Loucy (cell line): ENCODE data around the gene SELENOI.
"Not testable (repeated sequence)": the region's sequence is repeated elsewhere in the genome, so short reads cannot be mapped to it uniquely, and the experiment has no call there.

Experiments used
- H2AFZ ChIP-seq: fragments of 200-600 bp; sonication (generic); 2 replicates; pipeline ENCODE4 v1.6.0; 2016; ENCODE audit warnings: antibody characterized with exemption, mild to moderate bottlenecking, low read length, moderate library complexity
- H3F3A ChIP-seq: fragments of 200-600 bp; 2 replicates; pipeline ENCODE4 v1.6.0; 2016; ENCODE audit warnings: antibody characterized with exemption, low read depth, mild to moderate bottlenecking
- H3K27me3 ChIP-seq: fragments of 200-600 bp; sonication (generic); 2 replicates; pipeline ENCODE4 v1.6.1; 2014; ENCODE audit warnings: low read length, mild to moderate bottlenecking; ENCODE audit not compliant: insufficient read depth, poor library complexity, severe bottlenecking
- H3K36me3 ChIP-seq: fragments of 200-600 bp; sonication (generic); 2 replicates; pipeline ENCODE4 v1.6.1; 2016; ENCODE audit warnings: low read length; ENCODE audit not compliant: insufficient read depth
- H3K4me1 ChIP-seq: fragments of 200-600 bp; sonication (generic); 2 replicates; pipeline ENCODE4 v1.5.1; 2014; ENCODE audit warnings: low read length, mild to moderate bottlenecking; ENCODE audit not compliant: insufficient read depth, poor library complexity, severe bottlenecking
- H3K4me2 ChIP-seq: fragments of 200-600 bp; sonication (generic); 2 replicates; pipeline ENCODE4 v1.6.0; 2014; ENCODE audit warnings: antibody characterized with exemption, low read length, low read depth, mild to moderate bottlenecking; ENCODE audit not compliant: poor library complexity, severe bottlenecking
- H3K4me3 ChIP-seq: fragments of 200-600 bp; sonication (generic); 2 replicates; pipeline ENCODE4 v1.5.1; 2014; ENCODE audit warnings: low read length, mild to moderate bottlenecking, mixed read lengths; ENCODE audit not compliant: poor library complexity, severe bottlenecking
- H3K79me2 ChIP-seq: fragments of 200-600 bp; sonication (generic); 2 replicates; pipeline ENCODE4 v1.6.1; 2014; ENCODE audit warnings: low read length; ENCODE audit not compliant: insufficient read depth
- H3K9ac ChIP-seq: fragments of 200-600 bp; sonication (generic); 2 replicates; pipeline ENCODE4 v1.6.0; 2014; ENCODE audit warnings: mild to moderate bottlenecking, low read depth, low read length, moderate library complexity; ENCODE audit not compliant: poor library complexity, severe bottlenecking
- H3K9me2 ChIP-seq: fragments of 200-600 bp; sonication (generic); replicated peaks from 2 replicates; pipeline ENCODE4 v1.6.1; 2016; ENCODE audit warnings: low read depth, low read length, mixed read lengths
- H3K9me3 ChIP-seq: fragments of 200-600 bp; sonication (generic); 2 replicates; pipeline ENCODE4 v1.6.1; 2014; ENCODE audit warnings: mild to moderate bottlenecking, antibody characterized with exemption, low read length, low read depth; ENCODE audit not compliant: insufficient read depth
- H4K20me1 ChIP-seq: fragments of 200-600 bp; sonication (generic); 2 replicates; pipeline ENCODE4 v1.6.0; 2014; ENCODE audit warnings: antibody characterized with exemption, low read length, mild to moderate bottlenecking; ENCODE audit not compliant: insufficient read depth, poor library complexity, severe bottlenecking
- CTCF ChIP-seq: fragments of 200-600 bp; sonication (generic); conservative IDR thresholded peaks from 2 replicates; pipeline ENCODE4 v1.5.1; 2014; ENCODE audit warnings: mild to moderate bottlenecking, antibody characterized with exemption, low read length
- EZH2phosphoT487 ChIP-seq: fragments of 200-600 bp; IDR thresholded peaks from 2 replicates; pipeline ENCODE4 v1.6.1; 2018; ENCODE audit warnings: antibody characterized with exemption, mild to moderate bottlenecking, moderate library complexity, borderline replicate concordance

Gene SELENOI

GRCh38 chr2:26330604-26331003, 15.3 kb upstream of the SELENOI start:
- H4K20me1 ChIP-seq, result no peaks in the 10 kb centered on the region
- peak overlapping the region; percentile 64 for H2AFZ ChIP-seq
- H3K79me2 ChIP-seq, result no peaks in the 10 kb centered on the region
- H3K9me3 ChIP-seq, result no peaks in the 10 kb centered on the region
- no peaks in the 10 kb centered on the region for H3K9me2 ChIP-seq
- TF ChIP-seq EZH2phosphoT487 (no peak), CTCF (no peak)
- H3K36me3 ChIP-seq, result no peaks in the 10 kb centered on the region
- H3K4me3 ChIP-seq, result no peak overlapping the region
- peaks cover 13% of the 10 kb centered on the region for H3K4me1 ChIP-seq
- peak overlapping the region; percentile 21 for H3K9ac ChIP-seq
- H3F3A ChIP-seq, result no peaks in the 10 kb centered on the region
- peak overlapping the region; percentile 29 for H3K4me2 ChIP-seq
- H3K27me3 ChIP-seq, result no peaks in the 10 kb centered on the region

GRCh38 chr2:26331321-26331720, 14.6 kb upstream of the SELENOI start:
- H3F3A ChIP-seq, H3K79me2 ChIP-seq, H3K9me3 ChIP-seq, H3K36me3 ChIP-seq, H4K20me1 ChIP-seq, H3K4me3 ChIP-seq, H3K27me3 ChIP-seq, H3K9me2 ChIP-seq, H2AFZ ChIP-seq, H3K9ac ChIP-seq, H3K4me2 ChIP-seq: not testable (repeated sequence)
- peaks cover 13% of the 10 kb centered on the region for H3K4me1 ChIP-seq

- Histone ChIP-seq H3K9me3 (no peaks in the 10 kb centered on the region), H4K20me1 (no peaks in the 10 kb centered on the region), H3K36me3 (no peaks in the 10 kb centered on the region), H3K4me3 (no peak overlapping the region), H3K4me1 (peaks cover 13% of the 10 kb centered on the region), H3K9ac (no peak overlapping the region), H3K79me2 (no peaks in the 10 kb centered on the region), H3K27me3 (no peaks in the 10 kb centered on the region), H3K4me2 (no peak overlapping the region), H3F3A (no peaks in the 10 kb centered on the region), H3K9me2 (no peaks in the 10 kb centered on the region), H2AFZ (no peak overlapping the region)
- TF ChIP-seq EZH2phosphoT487 (no peak), CTCF (no peak)
These were observed 12.7 kb upstream of the SELENOI start for GRCh38 chr2:26333293-26333692.

GRCh38 chr2:26335231-26335630, 10.7 kb upstream of the SELENOI start:
- Histone ChIP-seq H4K20me1 (no peaks in the 10 kb centered on the region), H3K4me2 (no peak overlapping the region), H3K9ac (no peak overlapping the region), H2AFZ (no peak overlapping the region), H3K79me2 (no peaks in the 10 kb centered on the region), H3K36me3 (no peaks in the 10 kb centered on the region), H3K9me2 (no peaks in the 10 kb centered on the region), H3F3A (no peaks in the 10 kb centered on the region), H3K4me3 (no peak overlapping the region), H3K27me3 (no peaks in the 10 kb centered on the region), H3K9me3 (no peaks in the 10 kb centered on the region), H3K4me1 (peaks cover 8% of the 10 kb centered on the region)
- TF ChIP-seq CTCF (no peak), EZH2phosphoT487 (no peak)
